Activated naive CD8-positive, alpha-beta T cell treated with anti-CD3 and anti-CD28 coated beads, Interleukin-2, amount 50 U/mL, for 16 hours (primary cell): Measurements from ENCODE around the gene CLDN20.
"Not testable (repeated sequence)": the region's sequence is repeated elsewhere in the genome, so short reads cannot be mapped to it uniquely, and the experiment has no call there.

Experiments
- DNase-seq: peaks from one replicate; pipeline ENCODE4 v3.0.0-alpha.2; 2020; ENCODE audit warnings: low read depth, low spot score

The CLDN20 gene

DNA sequence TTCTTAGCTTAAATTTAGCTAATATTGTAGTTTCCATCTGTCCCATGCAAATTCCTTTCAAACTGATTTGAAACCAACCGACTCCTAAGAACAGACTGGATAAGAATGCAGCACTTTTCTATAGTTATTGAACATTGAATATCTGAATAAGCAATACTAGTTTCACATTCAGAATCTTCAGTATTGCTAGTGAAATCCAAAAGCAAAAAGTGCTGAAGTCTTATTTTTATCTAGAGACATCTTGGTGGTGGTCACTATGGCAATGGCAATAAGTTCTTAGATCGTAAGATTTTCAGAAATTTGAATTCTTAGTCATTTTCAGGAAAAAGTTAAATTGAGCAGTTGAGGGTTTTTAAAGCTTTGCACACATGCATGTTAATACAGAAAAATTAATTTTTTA, 47.8 kb downstream of the CLDN20 start:
- no peak for DNase-seq

DNA sequence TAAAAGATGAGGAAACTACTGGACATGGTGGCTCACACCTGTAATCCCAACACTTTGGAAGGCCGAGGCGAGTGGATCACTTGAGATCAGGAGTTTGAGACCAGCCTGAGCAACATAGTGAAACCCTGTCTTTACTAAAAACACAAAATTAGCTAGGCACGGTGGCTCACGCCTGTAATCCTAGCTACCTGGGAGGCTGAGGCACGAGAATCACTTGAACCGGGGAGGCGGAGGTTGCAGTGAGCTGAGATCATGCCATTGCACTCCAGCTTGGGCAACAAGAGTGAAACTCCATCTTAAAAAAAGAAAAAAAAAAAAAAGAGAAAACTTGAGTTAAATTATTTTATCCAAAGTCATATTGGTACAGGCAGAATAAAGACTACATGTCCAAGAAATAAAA, 49.1 kb downstream of the CLDN20 start:
- not testable (repeated sequence) for DNase-seq

DNA sequence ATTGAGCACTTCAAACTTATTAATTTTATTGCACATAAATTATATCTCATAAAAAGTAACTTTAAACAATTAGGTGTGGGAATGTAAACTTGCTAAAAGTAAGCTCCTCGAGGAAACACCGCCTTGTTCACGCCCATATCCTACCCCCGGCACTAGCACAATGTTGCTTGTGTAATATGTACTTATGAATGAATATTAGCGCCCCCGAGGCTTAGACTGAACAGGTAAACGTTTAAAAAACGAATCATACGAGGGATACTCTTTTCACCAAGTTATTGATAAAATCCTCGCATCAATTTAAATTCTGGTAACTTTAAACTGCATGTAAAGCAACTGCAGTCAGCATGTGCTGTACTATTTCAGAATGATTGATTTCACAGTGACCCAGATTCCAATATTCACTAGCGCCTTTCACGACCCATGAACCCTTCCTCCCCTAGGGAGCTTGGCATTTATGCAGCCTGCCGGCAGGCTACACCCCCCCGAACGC, 49.8 kb downstream of the CLDN20 start:
- no peak for DNase-seq

DNA sequence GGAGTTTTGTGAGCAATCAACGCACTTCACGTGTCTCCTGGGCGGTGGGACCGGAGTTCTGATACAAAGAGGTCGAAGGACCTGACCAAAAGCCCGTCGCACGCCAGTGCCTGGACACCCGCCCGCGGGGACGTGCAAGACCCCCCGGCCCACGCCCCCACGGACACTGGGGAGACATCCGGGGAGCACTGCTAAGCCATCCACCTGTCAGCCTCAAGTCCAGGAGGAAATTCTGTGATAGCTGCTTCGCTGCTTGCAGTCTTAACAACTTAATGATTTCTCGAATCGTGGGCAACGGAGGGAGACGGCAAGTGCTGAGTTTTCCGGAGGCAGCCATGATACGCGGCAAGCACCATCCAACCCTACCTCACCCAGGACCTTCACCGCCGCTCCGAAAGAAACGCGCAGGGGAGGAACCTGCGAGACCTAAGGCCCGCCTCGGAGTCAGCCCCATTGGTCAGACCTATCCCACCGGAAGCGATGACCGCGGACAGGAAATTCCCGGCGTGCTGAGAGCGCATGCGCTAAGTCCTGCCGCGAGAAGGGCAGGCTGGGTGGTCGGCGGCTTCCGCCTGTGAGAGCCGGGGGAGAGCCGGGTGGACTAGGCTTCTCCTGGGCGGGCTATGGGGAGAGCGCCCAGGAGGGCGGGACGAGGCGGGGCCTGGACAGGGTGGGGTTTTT, 50.4 kb downstream of the CLDN20 start, which contains the start of gene TFB1M:
TFB1M (minus strand) TSS at position 393 of the 681 bp plus-strand sequence; CDS start at position 337, 56 bp downstream.
- peak; percentile 92 for DNase-seq

DNA sequence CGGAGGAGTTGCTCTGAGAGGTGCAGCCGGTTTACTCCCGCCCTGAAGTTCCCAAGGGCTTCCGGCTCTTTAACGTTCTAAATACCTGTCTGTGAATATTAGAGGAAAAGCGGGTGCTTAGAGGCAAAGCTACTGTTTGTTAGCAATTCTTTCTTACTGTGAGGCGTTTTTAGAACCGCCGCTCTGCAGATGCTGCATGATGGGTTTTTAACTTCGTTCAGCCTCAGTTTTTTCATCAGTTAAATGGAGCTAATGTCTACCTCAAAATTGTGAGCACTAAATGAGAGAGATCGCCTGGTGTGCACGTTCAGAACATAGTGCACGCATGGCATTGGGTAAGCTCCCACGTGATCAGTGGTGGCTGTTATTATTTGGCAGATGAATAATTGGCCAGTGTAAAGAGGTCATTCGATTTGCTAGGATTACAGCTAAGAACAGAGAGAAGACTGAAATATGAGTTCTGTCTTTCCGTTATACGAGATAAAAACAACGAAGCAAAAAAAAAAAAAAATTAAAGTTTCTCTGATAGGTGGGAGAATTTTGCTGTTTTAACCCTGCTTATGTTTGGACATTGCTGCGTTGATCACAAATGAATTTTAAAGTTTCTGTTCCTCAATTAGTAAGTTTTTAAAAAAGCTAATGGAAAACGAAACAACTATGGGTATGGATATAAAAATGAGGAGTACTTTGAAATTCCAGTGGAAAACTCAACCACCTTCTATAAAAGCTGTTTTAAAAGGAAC, 51.1 kb downstream of the CLDN20 start:
- no peak for DNase-seq

DNA sequence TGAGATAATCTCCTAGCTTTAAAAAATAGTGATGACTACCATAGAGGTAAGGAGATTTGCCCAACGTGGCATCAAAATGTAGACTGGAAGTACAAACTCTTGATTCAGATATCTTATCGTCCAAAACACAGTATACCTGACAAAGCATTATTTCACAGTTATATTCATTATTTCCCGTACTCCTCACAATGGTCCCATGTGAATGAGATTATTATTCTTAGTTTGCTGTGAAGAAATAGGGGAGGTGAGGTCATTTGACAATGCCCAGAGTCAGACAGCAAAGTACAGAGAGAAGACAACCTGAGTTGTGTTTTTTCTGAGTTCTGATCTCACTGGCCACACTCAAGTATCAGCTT, 51.7 kb downstream of the CLDN20 start:
- DNase-seq = no peak

DNA sequence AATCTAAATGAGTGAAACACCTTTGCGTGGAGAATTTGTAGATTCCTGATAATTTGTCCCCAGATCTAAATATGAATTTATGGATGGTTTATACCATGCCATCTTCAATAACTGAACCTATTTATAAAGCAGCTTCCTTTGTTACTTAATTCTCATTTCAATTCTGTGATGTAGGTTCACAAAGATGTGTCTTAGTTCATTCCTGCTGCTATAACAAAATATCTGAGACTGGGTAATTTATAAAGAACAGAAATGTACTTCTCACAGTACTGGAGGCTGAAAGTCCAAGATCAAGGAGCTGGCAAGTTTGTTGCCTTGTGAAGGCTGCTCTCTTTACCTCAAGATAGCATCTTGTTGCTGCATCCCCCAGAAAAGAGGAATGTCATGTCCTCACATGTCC, 52.6 kb downstream of the CLDN20 start:
- DNase-seq = no peak

DNA sequence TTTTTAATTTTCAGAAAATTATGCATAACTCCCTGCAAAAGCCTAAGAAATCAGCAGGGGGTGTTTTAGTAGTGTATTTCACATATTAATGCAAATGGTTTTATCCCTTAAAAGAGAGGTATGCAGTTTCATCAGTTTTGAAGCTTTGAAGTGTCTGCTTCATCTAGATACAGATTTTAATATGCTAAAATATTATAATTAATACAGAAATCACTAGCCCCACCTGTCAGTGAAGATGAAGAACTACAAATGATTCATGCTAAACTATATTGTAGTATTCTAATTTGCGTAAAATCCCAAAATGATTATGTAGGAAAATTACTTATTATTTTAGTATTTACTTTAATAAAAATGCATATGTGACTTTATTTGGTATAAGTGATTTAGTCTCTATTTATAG, 53.4 kb downstream of the CLDN20 start:
- no peak for DNase-seq

DNA sequence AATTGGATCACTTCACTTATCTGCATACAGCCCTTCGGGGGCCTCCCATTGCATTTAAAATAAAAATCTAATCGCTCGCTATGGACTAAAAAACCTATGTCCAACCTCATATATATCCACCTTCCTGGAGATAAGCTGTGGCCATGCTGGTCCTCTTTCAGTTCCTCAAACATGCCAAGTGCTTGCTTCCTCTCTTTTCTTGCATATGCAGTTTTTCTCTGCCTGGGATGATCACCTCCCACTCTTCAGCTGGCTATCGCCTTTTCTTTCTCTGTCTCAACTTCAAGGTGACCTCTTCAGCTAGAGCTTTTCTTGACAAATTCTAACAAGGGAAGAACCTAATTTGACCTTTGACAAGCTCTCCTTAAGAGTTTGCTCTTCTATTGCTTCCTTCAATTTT, 56.1 kb downstream of the CLDN20 start:
- no peak for DNase-seq

DNA sequence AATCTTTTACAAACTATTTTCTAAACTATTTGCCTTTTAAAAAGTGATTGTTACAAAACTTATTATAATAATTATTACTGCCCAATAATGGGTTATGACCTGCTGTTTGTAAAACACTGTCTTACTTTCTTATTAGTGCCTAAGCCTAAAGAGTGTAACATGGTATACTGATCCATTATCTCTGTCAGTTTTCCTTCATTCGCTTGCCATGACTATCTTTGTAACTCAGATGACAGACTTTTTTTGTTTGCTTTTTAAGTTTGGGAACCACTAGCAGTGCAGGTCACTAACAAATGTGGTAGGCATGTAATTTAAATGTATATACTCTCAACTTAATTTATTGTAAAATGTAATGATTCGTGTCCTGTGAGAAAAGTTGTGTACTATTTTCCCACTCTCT, 60.4 kb downstream of the CLDN20 start:
- DNase-seq = no peak

DNA sequence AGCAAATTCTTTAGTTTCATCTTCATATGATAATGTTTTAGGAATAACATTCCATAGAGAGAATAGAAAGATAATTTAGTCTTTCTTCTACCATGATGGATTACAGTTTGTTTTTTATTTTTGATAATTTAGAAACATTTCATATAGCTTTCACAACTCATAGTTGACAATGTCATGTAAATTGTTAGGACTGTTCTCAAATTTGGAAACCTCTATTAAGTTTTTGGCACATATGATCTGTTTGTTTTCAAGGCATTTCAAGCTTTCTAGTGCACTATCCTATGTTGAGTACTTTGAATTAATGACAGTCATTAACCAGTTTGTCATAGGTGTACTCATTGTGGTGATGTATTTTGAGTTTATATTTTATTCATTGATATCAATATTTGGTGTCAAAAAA, 61.2 kb downstream of the CLDN20 start:
- no peak for DNase-seq

DNA sequence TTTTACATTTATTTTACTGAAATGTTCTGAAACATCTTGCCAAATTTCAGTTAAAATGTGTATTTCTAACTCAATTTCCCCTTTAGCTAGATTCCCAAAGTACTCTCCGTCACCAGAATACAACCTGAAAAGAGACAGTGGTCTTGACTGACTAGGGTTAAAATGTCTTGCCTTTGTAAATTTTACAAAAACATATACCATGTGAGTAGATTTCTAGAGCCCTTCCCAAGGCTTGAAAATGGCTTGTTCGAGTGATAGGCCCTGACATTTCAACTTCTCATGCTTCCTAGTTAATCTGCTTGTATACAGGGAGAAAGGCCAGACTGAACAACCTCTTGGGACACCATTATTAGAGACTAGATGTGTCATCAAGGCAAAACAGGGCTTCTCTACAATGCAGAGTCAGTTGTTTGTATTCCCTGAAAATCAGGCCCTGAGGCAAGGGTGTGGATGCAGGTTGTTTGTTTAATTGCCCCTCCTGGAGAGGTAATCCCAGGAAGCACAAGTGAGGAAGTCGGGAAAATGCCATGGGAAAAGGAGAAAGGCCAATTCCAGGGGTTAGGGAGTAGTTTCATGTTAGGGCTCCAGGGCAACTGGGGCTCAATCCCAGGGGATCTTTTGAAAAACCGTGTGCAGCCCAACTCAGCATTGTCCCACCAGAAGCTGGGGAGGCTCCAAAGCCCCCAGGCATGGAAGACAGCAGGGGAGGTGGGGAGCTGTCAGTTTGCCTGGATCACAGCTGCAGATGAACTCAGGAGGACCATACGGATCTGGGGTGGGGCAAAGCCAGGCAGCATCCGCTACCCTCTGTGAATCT, 62.1 kb downstream of the CLDN20 start:
- DNase-seq = no peak
